Skeletal muscle satellite cell (primary cell): ENCODE results near the gene NPPA.

ENCODE experiments used
- H3K27me3 ChIP-seq: 2 replicates; pipeline ENCODE4 v1.7.0; 2013; ENCODE audit warnings: low read length; ENCODE audit not compliant: control insufficient read depth, insufficient read depth
- H3K36me3 ChIP-seq: 2 replicates; pipeline ENCODE4 v1.7.0; 2013; ENCODE audit warnings: mild to moderate bottlenecking, control low read depth, low read length; ENCODE audit not compliant: insufficient read depth
- H3K4me1 ChIP-seq: 2 replicates; pipeline ENCODE4 v1.7.0; 2013; ENCODE audit warnings: low read length; ENCODE audit not compliant: control insufficient read depth, insufficient read depth
- H3K4me2 ChIP-seq: 2 replicates; pipeline ENCODE4 v1.7.0; 2013; ENCODE audit warnings: mild to moderate bottlenecking, low read length
- H3K4me3 ChIP-seq: 2 replicates; pipeline ENCODE4 v1.7.0; 2013; ENCODE audit warnings: low read length
- H3K9ac ChIP-seq: 2 replicates; pipeline ENCODE4 v1.7.0; 2013; ENCODE audit warnings: mild to moderate bottlenecking, low read depth, low read length, moderate library complexity
- H3K9me3 ChIP-seq: replicated peaks from 2 replicates; pipeline ENCODE4 v1.7.0; 2013; ENCODE audit warnings: mild to moderate bottlenecking, control low read depth, low read length

NPPA gene

DNA sequence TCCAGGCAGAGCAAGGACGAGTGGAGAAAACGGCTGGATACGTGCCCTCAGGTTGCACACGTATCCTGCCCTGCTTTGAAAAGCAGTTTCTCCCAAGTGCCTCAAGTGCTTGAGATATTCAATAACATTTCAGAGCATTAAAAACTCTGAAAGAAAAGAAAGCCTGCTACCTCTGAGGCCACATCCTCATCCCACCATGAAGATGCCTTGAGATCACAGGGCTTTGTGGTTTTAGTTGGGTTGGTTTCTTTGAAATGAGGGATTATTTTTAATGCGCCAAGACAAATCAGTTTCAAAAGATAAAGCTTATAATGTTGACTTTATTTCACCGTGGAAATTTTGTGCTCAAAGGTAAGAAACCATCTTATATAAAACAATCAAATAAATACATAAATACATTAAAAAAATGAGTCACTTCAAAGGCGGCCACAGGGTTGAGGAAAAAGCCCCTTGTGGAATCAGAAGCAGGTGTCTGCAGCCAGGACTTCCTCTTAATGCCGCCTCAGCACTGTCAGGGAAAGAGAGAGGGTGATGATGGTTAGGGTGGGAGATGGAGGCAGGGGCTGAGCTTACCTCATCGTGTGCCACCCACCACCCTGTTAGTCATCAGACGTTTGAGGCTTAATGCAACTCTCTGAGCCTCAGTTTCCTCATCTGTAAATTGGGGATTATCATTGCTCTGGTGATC, 9.7 kb upstream of the NPPA start:
- no peak overlapping the region for H3K4me2 ChIP-seq
- H3K9ac ChIP-seq: no peak overlapping the region
- H3K27me3 ChIP-seq: peaks cover 69% of the 10 kb centered on the region
- H3K9me3 ChIP-seq: no peaks in the 10 kb centered on the region
- no peaks in the 10 kb centered on the region for H3K36me3 ChIP-seq
- no peak overlapping the region for H3K4me3 ChIP-seq
- H3K4me1 ChIP-seq: no peaks in the 10 kb centered on the region

DNA sequence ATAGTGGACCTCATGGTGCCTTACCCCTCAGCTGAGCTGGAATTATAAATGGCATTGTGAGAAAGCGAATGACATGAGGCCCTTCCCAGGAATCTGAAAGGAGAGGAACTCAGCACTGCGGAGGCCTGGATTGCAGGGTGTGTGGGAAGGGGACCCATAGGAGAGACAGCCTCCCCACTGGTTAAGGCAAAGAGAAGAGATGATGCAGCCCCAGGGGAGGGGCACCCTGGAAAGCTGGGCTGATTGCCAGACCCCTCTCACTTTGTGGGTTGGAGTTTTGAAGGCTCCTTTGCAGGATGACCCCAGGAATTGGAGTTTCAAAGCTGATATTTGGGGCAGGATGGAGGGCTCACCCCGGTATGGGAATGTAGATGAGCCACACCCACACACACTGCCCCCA, 9.1 kb upstream of the NPPA start:
- Histone ChIP-seq H3K9ac (no peak overlapping the region), H3K36me3 (no peaks in the 10 kb centered on the region), H3K4me3 (no peak overlapping the region), H3K9me3 (no peaks in the 10 kb centered on the region), H3K4me2 (no peak overlapping the region), H3K27me3 (peaks cover 65% of the 10 kb centered on the region), H3K4me1 (no peaks in the 10 kb centered on the region)

DNA sequence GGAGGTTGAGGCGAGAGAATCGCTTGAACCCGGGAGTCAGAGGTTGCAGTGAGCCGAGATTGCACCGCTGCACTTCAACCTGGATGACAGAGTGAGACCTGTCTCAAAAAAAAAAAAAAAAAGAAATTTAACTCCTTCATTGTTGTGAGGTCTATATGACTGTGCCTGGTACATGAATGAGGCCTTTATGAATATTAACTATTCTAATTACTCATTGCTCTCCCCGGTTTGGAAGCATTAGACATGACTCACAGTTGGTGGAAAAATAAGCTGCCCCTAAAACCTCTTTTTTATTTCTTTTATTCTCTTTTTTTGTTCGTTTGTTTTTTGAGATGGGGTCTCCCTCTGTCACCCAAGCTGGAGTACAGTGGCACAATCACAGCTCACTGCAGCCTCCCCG, 7.8 kb upstream of the NPPA start:
- Histone ChIP-seq H3K9ac (no peak overlapping the region), H3K27me3 (peaks cover 52% of the 10 kb centered on the region), H3K4me2 (no peak overlapping the region), H3K4me3 (no peak overlapping the region), H3K9me3 (no peaks in the 10 kb centered on the region), H3K4me1 (no peaks in the 10 kb centered on the region), H3K36me3 (no peaks in the 10 kb centered on the region)

DNA sequence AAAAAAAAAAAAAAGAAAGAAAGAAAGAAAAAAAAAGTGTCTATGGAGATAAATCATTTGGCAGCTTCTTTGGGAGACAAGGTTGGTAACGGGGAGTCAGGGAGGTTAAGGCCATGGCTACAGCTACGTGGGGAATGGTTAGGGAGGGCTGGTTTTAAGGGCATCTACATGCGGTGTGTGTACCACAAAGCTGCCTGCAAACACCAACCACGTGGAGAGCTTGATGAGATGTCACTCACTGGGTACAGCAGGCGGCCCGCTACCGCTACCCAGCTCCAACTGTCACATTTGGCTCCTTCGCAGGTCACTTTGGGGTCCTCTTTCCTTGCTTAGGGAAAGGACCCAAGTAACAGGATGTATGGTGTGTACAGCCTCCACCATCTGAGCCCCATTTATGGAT, 6.9 kb upstream of the NPPA start:
- Histone ChIP-seq H3K9me3 (no peaks in the 10 kb centered on the region), H3K27me3 (peaks cover 46% of the 10 kb centered on the region), H3K4me1 (no peaks in the 10 kb centered on the region), H3K36me3 (no peaks in the 10 kb centered on the region), H3K9ac (no peak overlapping the region), H3K4me2 (no peak overlapping the region), H3K4me3 (no peak overlapping the region)

DNA sequence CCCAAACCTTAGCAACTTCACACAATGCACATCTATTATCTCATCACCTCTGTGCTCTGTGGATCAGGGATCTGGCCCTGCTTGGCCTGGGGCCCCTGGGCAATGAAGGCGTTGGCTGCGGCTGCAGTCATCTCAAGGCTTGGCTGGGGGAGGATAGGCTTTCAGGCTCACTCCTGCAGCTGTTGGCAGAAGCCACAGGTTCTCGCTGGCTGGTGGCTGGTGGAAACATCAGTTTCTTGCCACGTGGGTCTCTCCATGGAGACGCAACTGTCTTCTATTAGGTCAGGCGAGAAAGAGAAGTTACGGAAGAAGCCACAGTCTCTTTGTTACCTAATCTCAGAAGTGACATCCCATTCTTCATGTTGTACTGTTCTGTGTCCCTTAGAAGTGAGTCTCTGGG, 3.6 kb upstream of the NPPA start:
- no peaks in the 10 kb centered on the region for H3K9me3 ChIP-seq
- no peak overlapping the region for H3K4me3 ChIP-seq
- no peaks in the 10 kb centered on the region for H3K4me1 ChIP-seq
- peaks cover 4% of the 10 kb centered on the region for H3K36me3 ChIP-seq
- peaks cover 13% of the 10 kb centered on the region for H3K27me3 ChIP-seq
- no peak overlapping the region for H3K9ac ChIP-seq
- H3K4me2 ChIP-seq: no peak overlapping the region

DNA sequence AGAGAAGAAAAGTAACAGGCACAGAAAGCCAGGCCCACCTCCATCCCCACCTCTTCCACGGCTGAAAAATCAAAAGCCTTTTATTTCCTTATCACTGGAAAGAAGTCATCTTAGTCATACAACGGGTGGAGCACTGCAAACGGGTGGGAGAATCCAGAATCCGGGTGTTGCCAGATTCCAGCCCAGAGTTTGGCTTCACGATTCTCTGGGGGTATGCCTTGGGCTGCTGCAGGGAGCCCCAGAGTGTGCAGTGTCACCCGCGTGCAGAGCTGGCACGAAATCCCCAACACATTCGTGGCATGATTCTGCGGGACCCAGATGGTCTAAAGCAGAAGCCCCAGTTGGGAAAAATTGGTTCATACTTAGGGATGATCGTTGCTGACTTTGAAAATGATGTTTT, 2.6 kb upstream of the NPPA start:
- Histone ChIP-seq H3K4me3 (no peak overlapping the region), H3K27me3 (peaks cover 12% of the 10 kb centered on the region), H3K9me3 (no peaks in the 10 kb centered on the region), H3K36me3 (peaks cover 14% of the 10 kb centered on the region), H3K9ac (no peak overlapping the region), H3K4me1 (no peaks in the 10 kb centered on the region), H3K4me2 (no peak overlapping the region)

DNA sequence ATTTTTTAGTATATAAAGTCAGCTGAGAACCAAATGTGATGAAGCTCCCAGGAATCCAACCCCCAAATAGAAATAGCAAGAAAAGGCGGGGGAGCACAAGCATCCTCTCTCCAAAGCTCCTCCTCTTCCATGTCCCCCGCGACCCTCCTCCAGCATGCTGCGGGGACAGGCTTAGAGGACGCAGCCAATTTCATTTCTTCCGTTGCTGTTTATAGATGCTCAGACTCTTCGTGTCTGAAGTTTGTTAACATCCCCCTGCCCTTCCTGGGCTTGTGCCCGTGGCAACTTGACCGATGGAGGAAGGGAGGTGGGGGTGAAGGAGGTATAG, 754 bp upstream of the NPPA start:
- Histone ChIP-seq H3K4me2 (no peak overlapping the region), H3K27me3 (peaks cover 6% of the 10 kb centered on the region), H3K4me3 (no peak overlapping the region), H3K36me3 (peaks cover 27% of the 10 kb centered on the region), H3K4me1 (no peaks in the 10 kb centered on the region), H3K9ac (no peak overlapping the region), H3K9me3 (no peaks in the 10 kb centered on the region)

DNA sequence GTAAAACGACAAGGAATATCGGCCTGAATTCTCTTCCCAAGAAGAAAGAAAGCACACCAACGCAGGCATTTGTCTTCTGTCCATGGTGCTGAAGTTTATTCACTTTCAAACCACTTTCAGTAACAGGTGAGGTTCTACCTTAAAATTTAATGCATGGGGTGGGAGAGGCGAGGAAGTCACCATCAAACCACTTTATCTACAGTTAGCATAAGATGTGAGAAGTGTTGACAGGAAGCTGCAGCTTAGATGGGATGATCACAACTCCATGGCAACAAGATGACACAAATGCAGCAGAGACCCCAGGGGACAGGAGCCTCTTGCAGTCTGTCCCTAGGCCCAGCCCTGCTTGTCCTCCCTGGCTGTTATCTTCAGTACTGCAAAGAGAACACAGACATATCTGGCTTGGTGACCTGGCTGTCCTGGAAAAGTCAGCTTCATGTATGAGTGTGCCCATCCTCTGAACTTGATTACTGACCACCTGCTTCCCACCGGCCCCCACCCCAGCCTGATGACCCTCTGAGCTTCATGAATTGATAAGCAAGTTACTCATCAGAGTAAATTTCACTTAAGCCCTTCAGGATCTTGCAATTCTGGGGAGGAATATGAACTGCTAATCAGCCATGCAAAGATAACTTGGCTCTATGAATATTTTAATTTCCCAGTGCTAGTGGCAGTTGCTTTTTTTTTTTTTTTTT, 1.8 kb downstream of the NPPA start:
- no peaks in the 10 kb centered on the region for H3K9me3 ChIP-seq
- no peaks in the 10 kb centered on the region for H3K27me3 ChIP-seq
- no peak overlapping the region for H3K4me3 ChIP-seq
- H3K9ac ChIP-seq: no peak overlapping the region
- no peaks in the 10 kb centered on the region for H3K4me1 ChIP-seq
- H3K36me3 ChIP-seq: peaks cover 49% of the 10 kb centered on the region
- H3K4me2 ChIP-seq: no peak overlapping the region

DNA sequence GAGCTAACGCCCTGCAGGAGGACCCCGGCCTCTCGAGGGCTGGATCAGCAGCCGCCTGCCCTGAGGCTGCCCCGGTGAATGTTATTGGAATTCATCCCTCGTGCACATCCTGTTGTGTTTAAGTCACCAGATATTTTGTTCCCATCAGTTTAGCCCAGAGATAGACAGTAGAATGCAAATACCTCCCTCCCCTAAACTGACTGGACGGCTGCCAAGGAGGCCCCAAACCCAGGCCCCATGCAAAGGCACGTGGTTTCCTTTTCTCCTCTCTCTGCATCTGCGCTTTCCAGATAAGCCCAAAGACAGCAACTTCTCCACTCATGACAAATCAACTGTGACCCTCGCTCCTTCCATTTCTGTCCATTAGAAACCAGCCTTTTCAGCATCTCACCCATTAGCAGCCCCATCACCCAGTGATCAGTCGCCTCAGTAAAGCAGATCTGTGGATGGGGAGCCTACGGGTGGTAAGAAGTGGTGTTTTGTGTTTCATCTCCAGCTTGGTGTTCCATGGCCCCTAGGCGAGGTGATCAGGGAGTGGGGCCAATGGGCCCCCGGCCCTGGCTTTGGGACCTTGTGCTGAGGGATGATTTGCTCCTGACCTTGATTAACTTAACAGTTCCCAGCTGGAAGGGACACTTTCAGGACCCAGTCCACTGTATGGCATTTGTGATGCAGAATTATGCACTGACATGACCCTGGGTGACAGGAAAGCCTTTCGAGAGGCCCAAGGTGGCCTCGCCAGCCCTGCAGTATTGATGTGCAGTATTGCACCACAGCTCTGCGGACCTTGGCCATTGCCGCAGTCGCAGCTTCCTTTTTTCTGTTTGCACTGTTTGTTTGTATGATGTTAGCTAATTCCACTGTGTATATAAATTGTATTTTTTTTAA, 5.2 kb downstream of the NPPA start:
- H3K9me3 ChIP-seq: no peaks in the 10 kb centered on the region
- no peaks in the 10 kb centered on the region for H3K4me1 ChIP-seq
- H3K4me2 ChIP-seq: no peak overlapping the region
- peaks cover 77% of the 10 kb centered on the region for H3K36me3 ChIP-seq
- no peaks in the 10 kb centered on the region for H3K27me3 ChIP-seq
- H3K4me3 ChIP-seq: no peak overlapping the region
- H3K9ac ChIP-seq: no peak overlapping the region

DNA sequence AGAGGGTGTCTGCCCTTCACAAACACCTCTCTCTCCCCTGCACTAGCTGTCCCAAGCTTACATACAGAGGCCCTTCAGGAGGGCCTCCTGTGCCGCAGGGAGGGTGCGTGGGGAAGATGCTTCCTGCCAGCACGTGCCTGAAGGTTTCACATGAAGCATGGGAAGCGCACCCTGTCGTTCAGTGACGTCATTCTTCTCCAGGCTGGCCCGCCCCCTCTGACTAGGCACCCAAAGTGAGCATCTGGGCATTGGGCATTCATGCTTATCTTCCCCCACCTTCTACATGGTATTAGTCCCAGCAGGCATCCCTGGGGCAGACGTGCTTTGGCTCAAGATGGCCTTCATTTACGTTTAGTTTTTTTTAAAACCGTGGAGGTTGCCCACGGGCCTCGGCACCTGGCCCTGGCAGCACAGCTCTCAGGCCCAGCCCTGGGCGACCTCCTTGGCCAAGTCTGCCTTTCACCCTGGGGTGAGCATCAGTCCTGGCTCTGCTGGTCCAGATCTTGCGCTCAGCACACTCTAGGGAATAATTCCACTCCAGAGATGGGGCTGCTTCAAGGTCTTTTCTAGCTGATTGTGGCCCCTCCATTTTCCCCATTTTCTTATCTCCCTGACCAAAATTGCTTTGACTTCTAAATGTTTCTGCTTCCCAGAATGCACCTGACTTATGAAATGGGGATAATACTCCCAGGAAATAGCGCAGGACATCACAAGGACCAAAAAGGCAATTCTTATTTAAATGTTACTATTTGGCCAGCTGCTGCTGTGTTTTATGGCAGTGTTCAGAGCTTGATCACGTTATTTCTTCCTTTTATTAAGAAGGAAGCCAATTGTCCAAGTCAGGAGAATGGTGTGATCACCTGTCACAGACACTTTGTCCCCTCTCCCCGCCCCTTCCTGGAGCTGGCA, 6.1 kb downstream of the NPPA start:
- H3K36me3 ChIP-seq: peaks cover 84% of the 10 kb centered on the region
- H3K27me3 ChIP-seq: no peaks in the 10 kb centered on the region

More for the DNA sequence above, 6.1 kb downstream of the NPPA start:
- Histone ChIP-seq H3K4me1 (no peaks in the 10 kb centered on the region), H3K9me3 (no peaks in the 10 kb centered on the region), H3K4me2 (no peak overlapping the region), H3K4me3 (no peak overlapping the region), H3K9ac (no peak overlapping the region)
